ENCODE measurements around the gene ACAA1. TPM values are rescaled to one million over a fixed set of nuclear protein-coding genes. Genes with fewer than 3 reads are reported as not detected.

Gene ACAA1
- total RNA-seq, 4 donors from 2014 or later: 123 to 278 (median 204) TPM

GRCh38 chr3:38139191-38139590, 2.3 kb upstream of the ACAA1 start:
- in situ Hi-C loops (cut with MboI; ENCODE audit: low pct_ligation_motif_present in 1 of 4, low pct_unique_long_range_greater_than_20kb in 1 of 4, low sequenced_read_pairs in 3 of 4): loop anchor here in 2 of 4 donors (25.0 kb wide), 2 partner anchors 323 to 348 kb away; partner anchors contain the start of genes ACVR2B (in 1 of the 2) and EXOG (in 1 of the 2)
- DNase-seq: no peak

GRCh38 chr3:38138349-38139190, 1.6 kb upstream of the ACAA1 start, which contains the start of gene MYD88:
MYD88 (plus strand) TSS chr3:38138661; CDS start chr3:38138701, 40 bp downstream.
- in situ Hi-C loops (cut with MboI; ENCODE audit: low pct_ligation_motif_present in 1 of 4, low pct_unique_long_range_greater_than_20kb in 1 of 4, low sequenced_read_pairs in 3 of 4) (loop anchor here in 2 of 4 donors (25.0 kb wide), 2 partner anchors 324 to 349 kb away; partner anchors contain the start of genes ACVR2B (in 1 of the 2) and EXOG (in 1 of the 2)), intact Hi-C loops (cut with DNase I; ENCODE audit: low total_unique reads) (no loop called here)
- Histone ChIP-seq H3K4me1 (peaks cover 33 to 49% (median 44%) of the 10 kb centered on the region in 4 donors), H3K4me3 (peak within 1 kb of the TSS; percentile 58 to 97 (median 72)), H3K9me3 (no peaks in the 10 kb centered on the region), H3K36me3 (peaks cover 0 to 9% (median 3%) of the 10 kb centered on the region in 4 donors), H3K27ac (peak within 1 kb of the TSS; percentile 91 to 97 (median 95)), H3K27me3 (no peaks in the 10 kb centered on the region)
- 0 to 1% methylated on average over 5 to 61 of the region's 65 CpGs for WGBS, 2 donors (ENCODE audit: low coverage in 1 of 2)
- TF ChIP-seq EP300 (IDR thresholded peaks at IDR 0.05; ENCODE audit: low read depth) (no peak), POLR2A (IDR thresholded peaks at IDR 0.05) (peak; percentile 91), CTCF (IDR thresholded peaks at IDR 0.05) (no peak), POLR2AphosphoS5 (IDR thresholded peaks at IDR 0.05) (peak; percentile 79 to 88 (median 86))
- DNase-seq: peak; percentile 92

More at GRCh38 chr3:38139191-38139590, 2.3 kb upstream of the ACAA1 start:
- 3% methylated on average over 8 of the region's 8 CpGs; no CpG with 5 or more reads in 1 of the 2 donors for WGBS, 2 donors (ENCODE audit: low coverage in 1 of 2)
- peaks cover 27 to 43% (median 38%) of the 10 kb centered on the region in 4 donors for H3K4me1 ChIP-seq
- intact Hi-C loops (cut with DNase I; ENCODE audit: low total_unique reads): no loop called here
- no peak for TF ChIP-seq CTCF (IDR thresholded peaks at IDR 0.05)
- no peak for TF ChIP-seq POLR2AphosphoS5 (IDR thresholded peaks at IDR 0.05)
- no peak for TF ChIP-seq EP300 (IDR thresholded peaks at IDR 0.05; ENCODE audit: low read depth)
- no peak for TF ChIP-seq POLR2A (IDR thresholded peaks at IDR 0.05)
- H3K36me3 ChIP-seq: peaks cover 0 to 9% (median 3%) of the 10 kb centered on the region in 4 donors
- peak overlapping the region; percentile 91 to 97 (median 95) for H3K27ac ChIP-seq
- H3K9me3 ChIP-seq: no peaks in the 10 kb centered on the region
- H3K4me3 ChIP-seq: peak overlapping the region; percentile 58 to 97 (median 72)
- no peaks in the 10 kb centered on the region for H3K27me3 ChIP-seq

GRCh38 chr3:38137615-38138348, 855 bp upstream of the ACAA1 start:
- intact Hi-C loops (cut with DNase I; ENCODE audit: low total_unique reads): no loop called here
- peaks cover 35 to 54% (median 51%) of the 10 kb centered on the region in 4 donors for H3K4me1 ChIP-seq
- in situ Hi-C loops (cut with MboI; ENCODE audit: low pct_ligation_motif_present in 1 of 4, low pct_unique_long_range_greater_than_20kb in 1 of 4, low sequenced_read_pairs in 3 of 4): loop anchor here in 2 of 4 donors (25.0 kb wide), 2 partner anchors 325 to 350 kb away; partner anchors contain the start of genes ACVR2B (in 1 of the 2) and EXOG (in 1 of the 2)
- no peaks in the 10 kb centered on the region for H3K9me3 ChIP-seq
- peaks cover 0 to 12% (median 3%) of the 10 kb centered on the region in 4 donors for H3K36me3 ChIP-seq
- DNase-seq: peak; percentile 37
- no peaks in the 10 kb centered on the region for H3K27me3 ChIP-seq
- WGBS, 2 donors (ENCODE audit: low coverage in 1 of 2): 0 to 8% methylated on average over 5 to 16 of the region's 22 CpGs
- peak overlapping the region; percentile 91 to 97 (median 95) for H3K27ac ChIP-seq
- TF ChIP-seq CTCF (IDR thresholded peaks at IDR 0.05) (peak in 2 of 5 experiments; percentile 19 to 29), EP300 (IDR thresholded peaks at IDR 0.05; ENCODE audit: low read depth) (no peak), POLR2A (IDR thresholded peaks at IDR 0.05) (no peak), POLR2AphosphoS5 (IDR thresholded peaks at IDR 0.05) (no peak)
- peak overlapping the region; percentile 58 to 97 (median 72) for H3K4me3 ChIP-seq

Data from transverse colon (tissue), 4 donors.